MCF 10A (cell line): ENCODE measurements around the gene U2AF2. TPM values are rescaled to one million over a fixed set of nuclear protein-coding genes. Genes with fewer than 3 reads are reported as not detected.

Source experiments
- BruUV-seq: library from RNA; stranded (reverse); fragments of 400-500 nt; replicated peaks from 2 replicates; lab custom pipeline; 2021; lab: Mats Ljungman, UMichigan
- CTCF ChIA-PET: fragments of 300-600 bp; sonication (Branson Sonifier 250); formaldehyde crosslinking; extraction: SDS; loops from one replicate; lab custom pipeline; 2021; ENCODE audit warnings: antibody characterized with exemption, inconsistent platforms; lab: Yijun Ruan, JAX
- POLR2A ChIA-PET: fragments of 300-600, 350-650 bp; sonication (Branson Sonifier 250); formaldehyde crosslinking; extraction: SDS; loops from one replicate; lab custom pipeline; 2020; ENCODE audit warnings: antibody characterized with exemption, inconsistent platforms; lab: Yijun Ruan, JAX
- DNase-seq: peaks from one replicate; pipeline ENCODE4 v3.0.0-alpha.2; 2018; ENCODE audit not compliant: unreplicated experiment
- H3K27ac Mint-ChIP-seq: one replicate; pipeline ENCODE4 v1.8.0; 2022; ENCODE audit warnings: mild to moderate bottlenecking, low read depth, mixed read lengths; ENCODE audit not compliant: unreplicated experiment
- H3K27me3 Mint-ChIP-seq: one replicate; pipeline ENCODE4 v1.8.0; 2022; ENCODE audit warnings: mixed read lengths; ENCODE audit not compliant: insufficient read depth, unreplicated experiment
- H3K36me3 Mint-ChIP-seq: one replicate; pipeline ENCODE4 v1.8.0; 2022; ENCODE audit warnings: mild to moderate bottlenecking, moderate library complexity, mixed read lengths; ENCODE audit not compliant: insufficient read depth, unreplicated experiment
- H3K4me1 Mint-ChIP-seq: one replicate; pipeline ENCODE4 v1.8.0; 2022; ENCODE audit warnings: mixed read lengths; ENCODE audit not compliant: insufficient read depth, unreplicated experiment
- H3K4me3 Mint-ChIP-seq: one replicate; pipeline ENCODE4 v1.8.0; 2022; ENCODE audit warnings: mild to moderate bottlenecking, moderate library complexity, mixed read lengths; ENCODE audit not compliant: unreplicated experiment
- H3K9me3 Mint-ChIP-seq: one replicate; pipeline ENCODE4 v1.8.0; 2022; ENCODE audit warnings: mixed read lengths; ENCODE audit not compliant: unreplicated experiment
- CTCF ChIP-seq: fragments of 200-600 bp; IDR thresholded peaks from one replicate; pipeline ENCODE4 v1.8.0; 2022; ENCODE audit warnings: antibody characterized with exemption, mild to moderate bottlenecking; ENCODE audit not compliant: unreplicated experiment
- intact Hi-C: fragments of 100-400 bp; cut with micrococcal nuclease; formaldehyde crosslinking; loops from 2 replicates; pipeline ENCODE4 v1.14.1; 2022
- total RNA-seq: library from RNA; stranded (reverse); gene quantifications from 2 replicates; pipeline ENCODE4 v1.2.3, GENCODE V29; 2022

Gene U2AF2
- total RNA-seq, 1 experiment from 2014 or later: 280 TPM

- Mint-ChIP-seq H3K27ac (no peak overlapping the region), H3K4me3 (no peak overlapping the region), H3K9me3 (no peaks in the 10 kb centered on the region), H3K27me3 (no peaks in the 10 kb centered on the region), H3K36me3 (peaks cover 75% of the 10 kb centered on the region), H3K4me1 (peaks cover 16% of the 10 kb centered on the region)
- DNase-seq: no peak
- no TSS peak for BruUV-seq
- CTCF ChIA-PET: interaction anchor here (0.5 to 1.9 kb wide), 11 partner anchors 8 to 987 kb away, joined by 3 to 18 read pairs (median 3); partner anchors contain the start of gene U2AF2
- POLR2A ChIA-PET: interaction anchor here (0.6 to 2.8 kb wide), 4 partner anchors 9 to 1238 kb away, joined by 3 to 12 read pairs (median 3); no protein-coding TSS in a partner anchor
- no peak for TF ChIP-seq CTCF
- intact Hi-C loops: no loop called here
These were observed 16.2 kb downstream of the U2AF2 start for GRCh38 chr19:55671054-55671378.

- TF ChIP-seq CTCF: no peak
- Mint-ChIP-seq H3K4me3 (no peak overlapping the region), H3K4me1 (peaks cover 24% of the 10 kb centered on the region), H3K36me3 (peaks cover 63% of the 10 kb centered on the region), H3K27ac (no peak overlapping the region), H3K9me3 (no peaks in the 10 kb centered on the region), H3K27me3 (no peaks in the 10 kb centered on the region)
- ChIA-PET POLR2A (interaction anchor here (0.6 to 2.8 kb wide), 4 partner anchors 10 to 1804 kb away, joined by 3 to 12 read pairs (median 3); no protein-coding TSS in a partner anchor), CTCF (interaction anchor here (0.7 to 1.9 kb wide), 3 partner anchors 15 to 1355 kb away, joined by 3 to 18 read pairs (median 4); no protein-coding TSS in a partner anchor)
- intact Hi-C loops: no loop called here
- no peak for DNase-seq
- BruUV-seq: no TSS peak
These were observed 17.6 kb downstream of the U2AF2 start for GRCh38 chr19:55672418-55672817.

GRCh38 chr19:55673465-55673864 is 18.6 kb downstream of the U2AF2 start:
- Mint-ChIP-seq H3K4me3 (no peak overlapping the region), H3K27ac (no peak overlapping the region), H3K4me1 (peaks cover 30% of the 10 kb centered on the region), H3K9me3 (no peaks in the 10 kb centered on the region), H3K36me3 (peaks cover 62% of the 10 kb centered on the region), H3K27me3 (no peaks in the 10 kb centered on the region)
- intact Hi-C loops: no loop called here
- ChIA-PET CTCF (interaction anchor here (0.6 to 1.0 kb wide), 6 partner anchors 9 to 478 kb away, joined by 3 to 4 read pairs (median 3); no protein-coding TSS in a partner anchor), POLR2A (interaction anchor here (0.8 to 1.2 kb wide), 3 partner anchors 17 to 39 kb away, joined by 3 to 9 read pairs (median 3); partner anchors contain the start of gene U2AF2)
- BruUV-seq: no TSS peak
- no peak for DNase-seq
- TF ChIP-seq CTCF: no peak

- Mint-ChIP-seq H3K36me3 (peaks cover 62% of the 10 kb centered on the region), H3K4me1 (peaks cover 30% of the 10 kb centered on the region), H3K27me3 (no peaks in the 10 kb centered on the region), H3K4me3 (no peak overlapping the region), H3K27ac (peak overlapping the region; percentile 85), H3K9me3 (no peaks in the 10 kb centered on the region)
- DNase-seq: no peak
- ChIA-PET CTCF (interaction anchor here (0.6 to 1.0 kb wide), 5 partner anchors 9 to 205 kb away, joined by 3 to 4 read pairs (median 3); no protein-coding TSS in a partner anchor), POLR2A (interaction anchor here (1.0 to 1.2 kb wide), 3 partner anchors 17 to 19 kb away, joined by 3 to 9 read pairs (median 6); partner anchors contain the start of gene U2AF2)
- no TSS peak for BruUV-seq
- no peak for TF ChIP-seq CTCF
- intact Hi-C loops: no loop called here
These were observed 19.1 kb downstream of the U2AF2 start for GRCh38 chr19:55673889-55674288.
